Measurements from ENCODE around the gene SMU1. TPM values are rescaled to one million over a fixed set of nuclear protein-coding genes. Genes with fewer than 3 reads are reported as not detected.

SMU1 gene
- total and polyA plus RNA-seq, 2 of the 13 experiments (the other 11 are each of a cell fraction or from before 2014, with no cell fraction given): 12.9 to 36.6 TPM

- TF ChIP-seq IKZF4 (CRISPR knock-in tag; IDR thresholded peaks at IDR 0.05; ENCODE audit: borderline replicate concordance, low read depth, not compliant biosample characterization): peak; percentile 64
- TF ChIP-seq ZNF143 (CRISPR knock-in tag; IDR thresholded peaks at IDR 0.05): peak; percentile 22; the same call in 1 of the 2 replicates
- TF ChIP-seq HMG20B (CRISPR knock-in tag; conservative IDR thresholded peaks at IDR 0.05): peak; percentile 48; the same call in 1 of the 2 replicates
- peak; percentile 85 for TF ChIP-seq ZGPAT (CRISPR knock-in tag; IDR thresholded peaks at IDR 0.05)
- TF ChIP-seq MAFK (conservative IDR thresholded peaks at IDR 0.05 in 1 of 2, IDR thresholded peaks at IDR 0.05 in 1 of 2; ENCODE audit: low read length in 2 of 2): no peak
- TF ChIP-seq ZNF274 (CRISPR knock-in tag; IDR thresholded peaks at IDR 0.05): peak; percentile 71; the same call in 1 of the 2 replicates
- peak; percentile 79 for TF ChIP-seq ZFP36 (IDR thresholded peaks at IDR 0.05; ENCODE audit: borderline replicate concordance, low read depth, low read length, partially characterized antibody)
- TF ChIP-seq STAG1 (CRISPR knock-in tag; IDR thresholded peaks at IDR 0.05): peak; percentile 12; the same call in 1 of the 2 replicates
- TF ChIP-seq TFDP1 (CRISPR knock-in tag; IDR thresholded peaks at IDR 0.05; ENCODE audit: borderline replicate concordance): peak; percentile 73; the same call in 1 of the 2 replicates
- peak; percentile 80 for TF ChIP-seq RBFOX2 (IDR thresholded peaks at IDR 0.05; ENCODE audit: low read depth, low read length)
- TF ChIP-seq THAP7 (CRISPR knock-in tag; IDR thresholded peaks at IDR 0.05): no peak
- peak; percentile 74; the same call in 1 of the 2 replicates for TF ChIP-seq ZBTB38 (CRISPR knock-in tag; IDR thresholded peaks at IDR 0.05)
- peak; percentile 45; the same call in 1 of the 2 replicates for TF ChIP-seq ZNF263 (CRISPR knock-in tag; IDR thresholded peaks at IDR 0.05)
- peak; percentile 86 for TF ChIP-seq POLR2AphosphoS5 (IDR thresholded peaks at IDR 0.05; ENCODE audit: low read depth, low read length)
- TF ChIP-seq ZNF883 (CRISPR knock-in tag; IDR thresholded peaks at IDR 0.05; ENCODE audit: not compliant biosample characterization): peak; percentile 81
- no peak for TF ChIP-seq GRHL1 (CRISPR knock-in tag; conservative IDR thresholded peaks at IDR 0.05)
- TF ChIP-seq NFKBIZ (CRISPR knock-in tag; IDR thresholded peaks at IDR 0.05): peak; percentile 56; the same call in 1 of the 2 replicates
- TF ChIP-seq ZHX1 (CRISPR knock-in tag; IDR thresholded peaks at IDR 0.05; ENCODE audit: low read depth): 0 out of 2 replicates have a peak, but pooled peaks have one; percentile 49
- TF ChIP-seq ZNF576 (CRISPR knock-in tag; IDR thresholded peaks at IDR 0.05): no peak
Measured at GRCh38 chr9:33076046-33077004, at the start of gene SMU1 (continued).
